Nephron progenitor cell (in vitro differentiated cells): ENCODE measurements around the gene IQCN.

Experiments used
- DNase-seq: peaks from one replicate; pipeline ENCODE4 v3.0.0; 2021
- H3K27ac Mint-ChIP-seq: 2 replicates; pipeline ENCODE4 v1.8.0; 2021; ENCODE audit warnings: mild to moderate bottlenecking, moderate library complexity, mixed read lengths
- H3K27me3 Mint-ChIP-seq: 2 replicates; pipeline ENCODE4 v1.8.0; 2021; ENCODE audit warnings: mild to moderate bottlenecking, low read depth, mixed read lengths; ENCODE audit not compliant: poor library complexity
- H3K36me3 Mint-ChIP-seq: 2 replicates; pipeline ENCODE4 v1.8.0; 2021; ENCODE audit warnings: low read depth, mixed read lengths
- H3K4me1 Mint-ChIP-seq: 2 replicates; pipeline ENCODE4 v1.8.0; 2021; ENCODE audit warnings: mixed read lengths
- H3K4me3 Mint-ChIP-seq: 2 replicates; pipeline ENCODE4 v1.8.0; 2021; ENCODE audit warnings: mild to moderate bottlenecking, moderate library complexity, mixed read lengths
- H3K9me3 Mint-ChIP-seq: 2 replicates; pipeline ENCODE4 v1.8.0; 2021; ENCODE audit warnings: mild to moderate bottlenecking, moderate library complexity, mixed read lengths
- CTCF ChIP-seq: fragments of 200-600 bp; sonication (generic); IDR thresholded peaks from 2 replicates; pipeline ENCODE4 v1.5.0; 2021; ENCODE audit warnings: antibody characterized with exemption

The IQCN gene

GRCh38 chr19:18286973-18287635, 12.9 kb upstream of the IQCN start:
- Mint-ChIP-seq H3K4me3 (no peak overlapping the region), H3K27me3 (no peaks in the 10 kb centered on the region)
- DNase-seq, result no peak

GRCh38 chr19:18284712-18285360, 10.6 kb upstream of the IQCN start:
- no peak for DNase-seq

More at GRCh38 chr19:18286973-18287635, 12.9 kb upstream of the IQCN start:
- no peaks in the 10 kb centered on the region for H3K36me3 Mint-ChIP-seq
- no peaks in the 10 kb centered on the region for H3K9me3 Mint-ChIP-seq
- peak overlapping the region; percentile 97 for H3K27ac Mint-ChIP-seq
- peaks cover 70% of the 10 kb centered on the region for H3K4me1 Mint-ChIP-seq
- TF ChIP-seq CTCF, result no peak

GRCh38 chr19:18283338-18283737, 9.1 kb upstream of the IQCN start:
- H3K36me3 Mint-ChIP-seq, result peaks cover 15% of the 10 kb centered on the region
- H3K27ac Mint-ChIP-seq, result peak overlapping the region; percentile 75
- no peak for TF ChIP-seq CTCF
- peaks cover 59% of the 10 kb centered on the region for H3K4me1 Mint-ChIP-seq
- H3K4me3 Mint-ChIP-seq, result no peak overlapping the region
- DNase-seq, result no peak
- no peaks in the 10 kb centered on the region for H3K9me3 Mint-ChIP-seq
- no peaks in the 10 kb centered on the region for H3K27me3 Mint-ChIP-seq

More at GRCh38 chr19:18284712-18285360, 10.6 kb upstream of the IQCN start:
- H3K4me3 Mint-ChIP-seq, result no peak overlapping the region
- H3K4me1 Mint-ChIP-seq, result peaks cover 52% of the 10 kb centered on the region
- H3K36me3 Mint-ChIP-seq, result peaks cover under 1% of the 10 kb centered on the region
- H3K27me3 Mint-ChIP-seq, result no peaks in the 10 kb centered on the region
- H3K9me3 Mint-ChIP-seq, result no peaks in the 10 kb centered on the region
- peak overlapping the region; percentile 72 for H3K27ac Mint-ChIP-seq
- TF ChIP-seq CTCF, result no peak

GRCh38 chr19:18282788-18283141, 8.5 kb upstream of the IQCN start:
- Mint-ChIP-seq H3K9me3 (no peaks in the 10 kb centered on the region), H3K27me3 (no peaks in the 10 kb centered on the region), H3K4me3 (peak overlapping the region; percentile 84), H3K4me1 (peaks cover 60% of the 10 kb centered on the region), H3K36me3 (peaks cover 21% of the 10 kb centered on the region), H3K27ac (peak overlapping the region; percentile 99)
- TF ChIP-seq CTCF, result no peak
- no peak for DNase-seq

GRCh38 chr19:18282021-18282787, 8.0 kb upstream of the IQCN start:
- H3K4me3 Mint-ChIP-seq, result peak overlapping the region; percentile 84
- peaks cover 61% of the 10 kb centered on the region for H3K4me1 Mint-ChIP-seq
- H3K9me3 Mint-ChIP-seq, result no peaks in the 10 kb centered on the region
- H3K36me3 Mint-ChIP-seq, result peaks cover 27% of the 10 kb centered on the region
- TF ChIP-seq CTCF, result no peak
- peak overlapping the region; percentile 99 for H3K27ac Mint-ChIP-seq
- no peak for DNase-seq
- no peaks in the 10 kb centered on the region for H3K27me3 Mint-ChIP-seq
